Vagina (tissue), 2 donors: Measurements from ENCODE around the gene BIRC7.

Source experiments
- POLR2A ChIP-seq, 2 donors: fragments of 450-650 bp; IDR thresholded peaks; one replicate each; pipeline ENCODE4 v1.6.1; 2017; ENCODE audit warnings: antibody characterized with exemption in 2 of 2, mild to moderate bottlenecking in 2 of 2, moderate library complexity in 2 of 2
- TF ChIP-seq, protein P1 (sequence below), 3 experiments: fragments of 450-650 bp in 2 of 3; fragments of 200-600 bp in 1 of 3; sonication (generic) in 1 of 3; IDR thresholded peaks; one replicate each; pipeline ENCODE4 v1.5.1; 2017 to 2019; ENCODE audit warnings: antibody characterized with exemption in 3 of 3, mild to moderate bottlenecking in 2 of 3, moderate library complexity in 2 of 3

DNA sequence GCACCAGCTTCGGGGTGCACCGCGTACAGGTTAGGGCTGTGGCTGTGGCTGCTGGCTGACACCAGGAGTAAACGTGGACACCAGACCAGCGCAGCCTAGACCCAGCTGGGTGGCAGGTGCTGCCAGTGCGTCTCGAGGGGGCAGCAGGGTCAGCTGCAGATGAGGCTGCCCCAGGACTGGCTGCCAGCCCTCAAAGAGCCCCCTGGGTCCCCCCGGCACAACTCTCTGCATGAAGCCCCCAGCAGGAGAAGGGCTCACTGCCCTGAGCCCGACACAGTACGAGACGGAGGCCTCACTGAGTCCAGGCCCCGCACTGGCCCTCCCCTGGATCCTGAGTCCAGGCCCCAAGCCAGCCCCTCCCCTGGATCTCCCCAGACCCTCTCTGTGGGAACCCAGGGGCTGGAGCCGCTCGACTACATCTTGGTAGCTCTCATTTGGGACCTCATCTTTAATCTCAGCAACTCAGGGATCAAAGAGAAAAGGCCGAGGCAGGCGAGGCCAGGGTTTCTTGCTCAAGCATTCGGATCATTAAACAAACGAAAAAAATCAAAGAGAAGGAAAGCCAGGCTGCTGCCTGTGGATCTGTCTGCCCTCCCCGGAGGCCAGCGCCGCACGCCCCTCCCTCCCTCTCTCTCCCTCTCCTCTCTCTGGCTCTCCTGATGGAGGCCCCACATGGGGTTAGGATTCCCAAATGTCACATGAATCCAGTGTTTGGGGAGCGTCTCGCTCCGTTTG, 25.5 kb downstream of the BIRC7 start:
- TF ChIP-seq, protein P1, sequence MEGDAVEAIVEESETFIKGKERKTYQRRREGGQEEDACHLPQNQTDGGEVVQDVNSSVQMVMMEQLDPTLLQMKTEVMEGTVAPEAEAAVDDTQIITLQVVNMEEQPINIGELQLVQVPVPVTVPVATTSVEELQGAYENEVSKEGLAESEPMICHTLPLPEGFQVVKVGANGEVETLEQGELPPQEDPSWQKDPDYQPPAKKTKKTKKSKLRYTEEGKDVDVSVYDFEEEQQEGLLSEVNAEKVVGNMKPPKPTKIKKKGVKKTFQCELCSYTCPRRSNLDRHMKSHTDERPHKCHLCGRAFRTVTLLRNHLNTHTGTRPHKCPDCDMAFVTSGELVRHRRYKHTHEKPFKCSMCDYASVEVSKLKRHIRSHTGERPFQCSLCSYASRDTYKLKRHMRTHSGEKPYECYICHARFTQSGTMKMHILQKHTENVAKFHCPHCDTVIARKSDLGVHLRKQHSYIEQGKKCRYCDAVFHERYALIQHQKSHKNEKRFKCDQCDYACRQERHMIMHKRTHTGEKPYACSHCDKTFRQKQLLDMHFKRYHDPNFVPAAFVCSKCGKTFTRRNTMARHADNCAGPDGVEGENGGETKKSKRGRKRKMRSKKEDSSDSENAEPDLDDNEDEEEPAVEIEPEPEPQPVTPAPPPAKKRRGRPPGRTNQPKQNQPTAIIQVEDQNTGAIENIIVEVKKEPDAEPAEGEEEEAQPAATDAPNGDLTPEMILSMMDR (IDR thresholded peaks at IDR 0.05), result no peak
- no peak for TF ChIP-seq POLR2A (IDR thresholded peaks at IDR 0.05)
